Stomach (tissue), 9 donors: Measurements from ENCODE around the gene MGAT4B. TPM values are rescaled to one million over a fixed set of nuclear protein-coding genes. Genes with fewer than 3 reads are reported as not detected.
A peak's percentile ranks its signal among the peaks of the same experiment; 100 is the strongest.

Experiments
- DNase-seq, 2 donors: peaks; one replicate each; pipeline versions ENCODE4 v3.0.0 to v3.0.0-alpha.2; 2013 to 2019
- H3K27ac ChIP-seq, 5 donors: fragments of 200-600 bp in 4 of 5; sonication (generic) in 4 of 5; one replicate each; pipeline ENCODE4 v1.5.1; 2013 to 2019; ENCODE audit warnings: mild to moderate bottlenecking in 1 of 5, moderate library complexity in 1 of 5
- H3K27me3 ChIP-seq, 3 donors: fragments of 200-600 bp; sonication (generic); one replicate each; pipeline ENCODE4 v1.5.1; 2017 to 2019; ENCODE audit warnings: mixed run types in 1 of 3
- H3K36me3 ChIP-seq, 4 donors: fragments of 200-600 bp; sonication (generic); 1 replicate in 3 of 4; 2 replicates in 1 of 4; pipeline ENCODE4 v1.5.1; 2016 to 2019
- H3K4me1 ChIP-seq, 4 donors: fragments of 200-600 bp; sonication (generic); one replicate each; pipeline ENCODE4 v1.5.1; 2016 to 2019
- H3K4me3 ChIP-seq, 4 donors: fragments of 200-600 bp; sonication (generic) in 3 of 4; one replicate each; pipeline ENCODE4 v1.5.1; 2016 to 2019; ENCODE audit warnings: mild to moderate bottlenecking in 1 of 4
- H3K9me3 ChIP-seq, 4 donors: fragments of 200-600 bp; sonication (generic); one replicate each; pipeline ENCODE4 v1.5.1; 2016 to 2019
- CTCF ChIP-seq, 7 experiments: fragments of 450-650 bp in 4 of 7; fragments of 200-600 bp in 3 of 7; sonication (generic) in 3 of 7; IDR thresholded peaks; one replicate each; pipeline ENCODE4 v1.5.1; 2016 to 2019; ENCODE audit warnings: antibody characterized with exemption in 7 of 7, control low read depth in 2 of 7, mild to moderate bottlenecking in 1 of 7
- EP300 ChIP-seq: sonication (generic); formaldehyde crosslinking; IDR thresholded peaks from one replicate; pipeline ENCODE4 v1.6.1; 2017; ENCODE audit warnings: antibody characterized with exemption
- POLR2A ChIP-seq, 4 donors: fragments of 450-650 bp; IDR thresholded peaks; one replicate each; pipeline ENCODE4 v1.6.1; 2016; ENCODE audit warnings: antibody characterized with exemption in 4 of 4, control low read depth in 2 of 4, mild to moderate bottlenecking in 1 of 4, moderate library complexity in 1 of 4
- POLR2AphosphoS5 ChIP-seq, 3 donors: sonication (generic); formaldehyde crosslinking; IDR thresholded peaks; one replicate each; pipeline ENCODE4 v1.6.1; 2016; ENCODE audit warnings: antibody characterized with exemption in 3 of 3
- WGBS, 5 donors: extraction: QIAGEN DNeasy Blood & Tissue Kit in 3 of 5; methylation state at CpG; one replicate each; pipeline versions ENCODE4 v1.1.5 to v1.1.7; 2013 to 2018; 5-methylcytosine and 5-hydroxymethylcytosine counted together
- intact Hi-C: fragments of 100-400 bp; cut with DNase I; formaldehyde crosslinking; loops from one replicate; pipeline ENCODE4 v1.15.1; 2023; ENCODE audit warnings: low total_unique reads
- polyA plus RNA-seq, 3 donors: library from polyadenylated mRNA; stranded (reverse); fragments of 200-250 nt; gene quantifications; one replicate each; pipeline ENCODE4 v1.2.3, GENCODE V29; 2013
- total RNA-seq, 5 donors: library from RNA; depleted of rRNA; stranded (reverse); fragments of >200 nt; gene quantifications; one replicate each; pipeline versions ENCODE4 v1.1.0 to v1.2.3, GENCODE V29; 2014 to 2016
- donor health status: healthy with polysubstance abuse.
- donor health status: Bipolar disorder and iron deficiency.
- donor health status: healthy.

MGAT4B gene
- total and polyA plus RNA-seq, 8 donors, result 85.0 to 617 (median 152) TPM

- WGBS, 5 donors, result 73 to 85% (median 85%) methylated on average over 9 to 20 of the region's 20 CpGs
- Histone ChIP-seq H3K4me1 (peaks cover 41 to 80% (median 60%) of the 10 kb centered on the region in 4 donors), H3K36me3 (peaks cover 36 to 60% (median 55%) of the 10 kb centered on the region in 4 donors), H3K27ac (peak overlapping the region in 4 of 5 donors; percentile 29 to 73 (median 55)), H3K27me3 (no peaks in the 10 kb centered on the region), H3K4me3 (no peak overlapping the region), H3K9me3 (no peaks in the 10 kb centered on the region)
- no peak for DNase-seq
- intact Hi-C loops, result no loop called here
- TF ChIP-seq POLR2AphosphoS5 (IDR thresholded peaks at IDR 0.05), result no peak
- no peak for TF ChIP-seq POLR2A (IDR thresholded peaks at IDR 0.05)
- no peak for TF ChIP-seq CTCF (IDR thresholded peaks at IDR 0.05)
- TF ChIP-seq EP300, result no peak
Observed at GRCh38 chr5:179766021-179766725, 40.5 kb downstream of the MGAT4B start.

GRCh38 chr5:179765400-179765799 lies 41.3 kb downstream of the MGAT4B start:
- intact Hi-C loops, result no loop called here
- H3K36me3 ChIP-seq, result peaks cover 28 to 53% (median 47%) of the 10 kb centered on the region in 4 donors
- no peaks in the 10 kb centered on the region for H3K27me3 ChIP-seq
- TF ChIP-seq EP300, result no peak
- WGBS, 5 donors, result 56 to 68% (median 64%) methylated on average over 13 of the region's 13 CpGs
- H3K27ac ChIP-seq, result peak overlapping the region in 4 of 5 donors; percentile 29 to 73 (median 55)
- H3K4me1 ChIP-seq, result peaks cover 41 to 86% (median 63%) of the 10 kb centered on the region in 4 donors
- H3K9me3 ChIP-seq, result no peaks in the 10 kb centered on the region
- no peak overlapping the region for H3K4me3 ChIP-seq
- peak in 1 of 2 donors; percentile 24 for DNase-seq

GRCh38 chr5:179764056-179764455 lies 42.6 kb downstream of the MGAT4B start:
- H3K36me3 ChIP-seq, result peaks cover 16 to 39% (median 34%) of the 10 kb centered on the region in 4 donors
- peaks cover 41 to 93% (median 66%) of the 10 kb centered on the region in 4 donors for H3K4me1 ChIP-seq
- H3K9me3 ChIP-seq, result no peaks in the 10 kb centered on the region
- TF ChIP-seq POLR2A (IDR thresholded peaks at IDR 0.05), result no peak
- no peak for TF ChIP-seq CTCF (IDR thresholded peaks at IDR 0.05)
- TF ChIP-seq POLR2AphosphoS5 (IDR thresholded peaks at IDR 0.05), result no peak
- TF ChIP-seq EP300, result no peak
- peak overlapping the region in 4 of 5 donors; percentile 29 to 73 (median 67) for H3K27ac ChIP-seq
- no peaks in the 10 kb centered on the region for H3K27me3 ChIP-seq
- DNase-seq, result no peak
- no peak overlapping the region for H3K4me3 ChIP-seq
- intact Hi-C loops, result no loop called here
- 66 to 76% (median 75%) methylated on average over 8 of the region's 8 CpGs for WGBS, 5 donors

GRCh38 chr5:179763215-179763945 lies 43.3 kb downstream of the MGAT4B start:
- Histone ChIP-seq H3K36me3 (peaks cover 13 to 32% (median 27%) of the 10 kb centered on the region in 4 donors), H3K4me1 (peaks cover 41 to 94% (median 68%) of the 10 kb centered on the region in 4 donors), H3K27ac (peak overlapping the region in 4 of 5 donors; percentile 29 to 73 (median 67)), H3K9me3 (no peaks in the 10 kb centered on the region), H3K27me3 (no peaks in the 10 kb centered on the region), H3K4me3 (no peak overlapping the region)
- 16 to 26% (median 19%) methylated on average over 10 of the region's 10 CpGs for WGBS, 5 donors
- DNase-seq, result peak; percentile 71 to 92
- TF ChIP-seq CTCF (IDR thresholded peaks at IDR 0.05) (peak in 5 of 7 experiments; percentile 79 to 89 (median 85)), POLR2AphosphoS5 (IDR thresholded peaks at IDR 0.05) (peak in 2 of 3 donors; percentile 13 to 46), POLR2A (IDR thresholded peaks at IDR 0.05) (no peak), EP300 (no peak)
- intact Hi-C loops, result no loop called here
